ENCODE data around the gene ZSCAN12. TPM values are rescaled to one million over a fixed set of nuclear protein-coding genes. Genes with fewer than 3 reads are reported as not detected.
"Not testable (repeated sequence)": the region's sequence is repeated elsewhere in the genome, so short reads cannot be mapped to it uniquely, and the experiment has no call there.

The ZSCAN12 gene
- total RNA-seq, 4 donors from 2014 or later, result 8.1 to 13.3 (median 9.5) TPM

GRCh38 chr6:28408076-28408802, 8.7 kb upstream of the ZSCAN12 start:
- intact Hi-C loops (cut with DNase I), result no loop called here
- no peak for DNase-seq
- H3K4me1 ChIP-seq, result peaks cover 0 to 15% of the 10 kb centered on the region in 2 donors
- no peaks in the 10 kb centered on the region for H3K36me3 ChIP-seq
- H3K27ac ChIP-seq, result peak overlapping the region; percentile 43 to 76 (median 70)
- TF ChIP-seq POLR2A (IDR thresholded peaks at IDR 0.05), result no peak
- no peak for TF ChIP-seq CTCF (IDR thresholded peaks at IDR 0.05)
- H3K9me3 ChIP-seq, result no peaks in the 10 kb centered on the region
- no peaks in the 10 kb centered on the region for H3K27me3 ChIP-seq
- WGBS, 2 donors, result 61 to 64% methylated on average over 5 of the region's 5 CpGs
- H3K4me3 ChIP-seq (replicated peaks in 1 of 3), result no peak overlapping the region

- intact Hi-C loops (cut with DNase I), result no loop called here
- H3K9me3 ChIP-seq, result no peaks in the 10 kb centered on the region
- H3K36me3 ChIP-seq, result no peaks in the 10 kb centered on the region
- DNase-seq, result no peak
- H3K4me3 ChIP-seq (replicated peaks in 1 of 3), result no peak overlapping the region
- peaks cover 0 to 17% of the 10 kb centered on the region in 2 donors for H3K4me1 ChIP-seq
- no peak for TF ChIP-seq POLR2A (IDR thresholded peaks at IDR 0.05)
- TF ChIP-seq CTCF (IDR thresholded peaks at IDR 0.05), result no peak
- peak overlapping the region in 1 of 3 donors; percentile 70 for H3K27ac ChIP-seq
- 65 to 73% methylated on average over 2 of the region's 2 CpGs for WGBS, 2 donors
- no peaks in the 10 kb centered on the region for H3K27me3 ChIP-seq
These were observed 7.9 kb upstream of the ZSCAN12 start for GRCh38 chr6:28407401-28407800.

DNA sequence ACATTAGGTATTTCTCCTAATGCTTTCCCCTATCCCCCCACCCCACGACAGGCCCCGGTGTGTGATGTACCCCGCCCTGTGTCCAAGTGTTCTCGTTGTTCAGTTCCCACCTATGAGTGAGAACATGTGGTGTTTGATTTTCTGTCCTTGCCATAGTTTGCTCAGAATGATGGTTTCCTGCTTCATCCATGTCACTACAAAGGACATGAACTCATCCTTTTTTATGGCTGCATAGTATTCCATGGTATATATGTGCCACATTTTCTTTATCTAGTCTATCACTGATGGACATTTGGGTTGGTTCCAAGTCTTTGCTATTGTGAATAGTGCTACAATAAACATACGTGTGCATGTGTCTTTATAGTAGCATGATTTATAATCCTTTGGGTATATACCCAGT, 4.4 kb upstream of the ZSCAN12 start:
- H3K9me3 ChIP-seq; H3K36me3 ChIP-seq; H3K27me3 ChIP-seq; DNase-seq; intact Hi-C loops (cut with DNase I); H3K27ac ChIP-seq; H3K4me3 ChIP-seq (replicated peaks in 1 of 3): not testable (repeated sequence)
- 94 to 95% methylated on average over 5 of the region's 5 CpGs for WGBS, 2 donors
- peaks cover 0 to 25% of the 10 kb centered on the region in 2 donors for H3K4me1 ChIP-seq

- TF ChIP-seq CTCF (IDR thresholded peaks at IDR 0.05) (no peak), POLR2A (IDR thresholded peaks at IDR 0.05) (no peak)
- DNase-seq, result peak; percentile 14 to 42
- peaks cover 0 to 26% of the 10 kb centered on the region in 2 donors for H3K4me1 ChIP-seq
- no peaks in the 10 kb centered on the region for H3K9me3 ChIP-seq
- H3K4me3 ChIP-seq (replicated peaks in 1 of 3), result no peak overlapping the region
- WGBS, 2 donors, result 42 to 47% methylated on average over 2 of the region's 2 CpGs
- H3K27me3 ChIP-seq, result no peaks in the 10 kb centered on the region
- H3K36me3 ChIP-seq, result no peaks in the 10 kb centered on the region
- intact Hi-C loops (cut with DNase I), result no loop called here
- H3K27ac ChIP-seq, result peak overlapping the region in 1 of 3 donors; percentile 2
These were observed 2.6 kb upstream of the ZSCAN12 start for GRCh38 chr6:28402197-28402596.

- TF ChIP-seq CTCF (IDR thresholded peaks at IDR 0.05) (no peak), POLR2A (IDR thresholded peaks at IDR 0.05) (no peak)
- no peaks in the 10 kb centered on the region for H3K9me3 ChIP-seq
- H3K27ac ChIP-seq, result no peak overlapping the region
- no peaks in the 10 kb centered on the region for H3K27me3 ChIP-seq
- intact Hi-C loops (cut with DNase I), result no loop called here
- peaks cover 4 to 36% of the 10 kb centered on the region in 2 donors for H3K4me1 ChIP-seq
- WGBS, 2 donors, result 84 to 86% methylated on average over 1 of the region's 1 CpG
- H3K36me3 ChIP-seq, result no peaks in the 10 kb centered on the region
- no peak for DNase-seq
- no peak overlapping the region for H3K4me3 ChIP-seq (replicated peaks in 1 of 3)
These were observed 1.6 kb upstream of the ZSCAN12 start for GRCh38 chr6:28401172-28401571.

Data from thyroid gland (tissue), 4 donors.